Left hindlimb (tissue), 1 donor: ENCODE data around the gene POU3F3.

Source experiments
- DNase-seq: peaks from one replicate; pipeline ENCODE4 v3.0.0-alpha.2; 2018

POU3F3 gene

DNA sequence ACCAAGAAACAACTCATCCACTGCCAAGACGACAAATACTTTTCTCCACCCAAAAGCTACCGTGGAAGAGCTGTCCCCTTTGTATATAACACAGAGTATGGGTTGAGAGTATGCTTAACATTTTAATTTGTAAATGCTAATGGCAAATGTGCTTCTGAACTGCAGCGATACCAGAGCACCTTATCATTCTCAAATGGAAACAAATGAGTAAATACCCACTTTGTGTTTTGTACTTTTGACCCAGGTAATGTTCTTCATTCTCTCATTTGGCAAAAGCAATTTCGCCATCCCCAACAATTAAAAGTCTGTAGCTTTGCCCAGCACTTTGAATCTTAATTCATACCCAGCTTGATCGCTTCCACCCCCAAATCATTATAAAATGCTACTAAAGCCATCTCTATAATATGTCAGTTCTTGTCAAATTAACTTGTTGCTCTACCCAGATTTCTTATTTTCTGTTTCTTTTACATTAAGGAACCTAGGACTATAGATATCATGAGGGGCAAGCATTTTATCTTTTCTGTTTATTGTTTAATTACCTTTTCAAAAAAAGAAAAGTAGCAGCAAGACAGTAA is 6.2 kb upstream of the POU3F3 start:
- no peak for DNase-seq

DNA sequence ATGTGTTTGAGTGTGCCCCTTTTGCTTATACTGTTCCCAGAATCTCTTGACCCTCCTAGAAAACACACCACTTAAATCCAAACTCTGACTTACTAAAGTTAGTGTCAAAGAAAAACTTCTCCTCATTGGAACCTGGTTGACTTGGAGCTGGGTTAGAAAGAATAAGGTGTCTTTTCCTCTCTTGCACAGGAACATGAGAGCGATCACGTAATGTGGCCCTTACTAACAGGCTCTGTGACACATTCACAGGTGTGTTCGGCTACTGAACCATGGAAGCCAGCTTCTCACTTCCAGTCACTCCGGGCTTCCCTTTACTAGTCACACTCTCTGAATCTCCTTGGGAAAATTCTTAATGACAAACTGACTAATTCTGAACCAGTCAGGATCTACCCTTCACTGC is 5.4 kb upstream of the POU3F3 start:
- no peak for DNase-seq

DNA sequence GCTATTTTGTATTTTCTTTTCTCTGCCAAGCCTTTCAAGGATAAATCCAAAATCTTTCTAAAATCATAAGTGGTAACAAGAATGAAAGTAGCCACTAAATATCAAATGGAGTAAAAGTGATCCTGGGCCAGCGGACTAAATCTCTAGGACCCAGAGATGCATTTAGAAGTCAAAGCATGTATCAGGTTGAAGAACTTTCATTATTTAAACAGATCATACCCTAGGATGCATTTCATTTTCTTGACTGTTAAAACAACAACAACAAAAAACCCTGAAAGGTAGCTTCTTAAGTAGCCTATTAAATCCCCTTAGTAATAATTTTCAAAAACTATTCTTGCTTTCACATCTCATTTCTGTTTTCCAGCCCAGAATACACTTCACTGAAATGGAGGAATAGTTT is 4.8 kb upstream of the POU3F3 start:
- no peak for DNase-seq

DNA sequence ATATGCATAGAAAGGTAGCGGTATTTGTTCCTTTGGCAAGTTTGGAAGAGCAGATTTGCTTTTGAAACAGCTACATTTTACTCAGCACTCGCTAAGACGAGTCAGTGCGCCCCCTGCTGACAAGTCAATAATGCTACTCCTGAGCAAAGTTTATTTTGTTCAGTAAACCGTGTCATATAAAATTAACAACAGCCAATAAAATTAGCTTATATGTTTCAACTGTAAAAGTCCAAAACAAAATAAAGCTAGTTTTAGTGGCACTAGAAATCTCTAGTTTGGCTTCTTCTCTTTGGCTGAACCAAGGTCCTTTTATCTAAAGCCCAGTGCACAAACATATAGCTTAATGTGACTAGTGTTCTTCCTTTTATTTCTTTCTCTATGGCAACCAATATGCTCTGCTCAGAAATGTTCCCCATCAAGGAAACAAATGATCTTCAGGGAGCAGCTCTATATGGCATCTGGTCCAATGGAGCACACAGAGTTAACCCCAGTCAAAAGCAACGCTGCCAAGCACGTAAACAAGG is 4.2 kb upstream of the POU3F3 start:
- DNase-seq: peak; percentile 72

DNA sequence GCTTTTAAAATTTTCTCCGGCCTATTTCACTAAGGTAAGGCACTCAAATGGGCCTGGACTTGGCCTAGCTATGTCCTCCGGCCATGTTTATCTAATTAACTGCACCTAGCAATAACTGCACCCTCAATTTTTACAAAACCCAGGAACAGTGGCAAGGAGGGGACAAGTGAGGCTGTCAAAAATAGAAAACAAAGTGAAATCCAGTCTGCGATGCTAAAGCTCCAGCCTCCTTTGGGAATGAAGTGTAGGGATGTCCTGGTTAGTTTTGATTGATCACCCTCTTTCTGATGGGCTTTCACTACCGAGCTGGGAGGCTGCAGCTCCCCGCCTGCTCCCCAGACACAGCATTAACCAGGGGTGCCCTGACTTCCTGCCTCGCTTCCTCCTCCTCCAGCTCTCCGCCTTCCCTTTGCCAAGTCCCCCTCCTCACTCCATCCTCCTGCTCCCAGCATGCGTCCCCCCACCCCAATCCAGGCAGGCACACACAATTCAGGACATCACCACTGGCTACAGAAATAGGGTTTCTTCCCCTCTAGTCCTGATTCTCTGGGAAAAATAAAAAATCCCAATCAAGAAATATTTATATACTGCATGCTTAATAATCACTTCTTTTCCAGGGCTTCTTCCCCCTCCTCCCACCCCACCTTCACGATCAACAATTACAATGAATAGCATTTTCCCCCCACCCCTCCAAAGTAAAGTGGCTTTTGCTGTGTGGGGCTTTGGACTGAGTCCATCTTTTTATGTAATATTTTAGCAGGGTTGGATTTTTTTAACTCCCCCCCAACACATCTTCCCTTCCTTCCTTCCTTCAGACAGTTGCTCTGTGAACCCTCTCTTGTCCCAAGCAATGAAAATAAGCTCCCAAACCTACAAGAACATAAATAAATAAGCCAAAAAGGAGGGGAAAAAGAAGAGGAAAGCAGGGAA is 3.3 kb upstream of the POU3F3 start:
- DNase-seq: peak; percentile 26

DNA sequence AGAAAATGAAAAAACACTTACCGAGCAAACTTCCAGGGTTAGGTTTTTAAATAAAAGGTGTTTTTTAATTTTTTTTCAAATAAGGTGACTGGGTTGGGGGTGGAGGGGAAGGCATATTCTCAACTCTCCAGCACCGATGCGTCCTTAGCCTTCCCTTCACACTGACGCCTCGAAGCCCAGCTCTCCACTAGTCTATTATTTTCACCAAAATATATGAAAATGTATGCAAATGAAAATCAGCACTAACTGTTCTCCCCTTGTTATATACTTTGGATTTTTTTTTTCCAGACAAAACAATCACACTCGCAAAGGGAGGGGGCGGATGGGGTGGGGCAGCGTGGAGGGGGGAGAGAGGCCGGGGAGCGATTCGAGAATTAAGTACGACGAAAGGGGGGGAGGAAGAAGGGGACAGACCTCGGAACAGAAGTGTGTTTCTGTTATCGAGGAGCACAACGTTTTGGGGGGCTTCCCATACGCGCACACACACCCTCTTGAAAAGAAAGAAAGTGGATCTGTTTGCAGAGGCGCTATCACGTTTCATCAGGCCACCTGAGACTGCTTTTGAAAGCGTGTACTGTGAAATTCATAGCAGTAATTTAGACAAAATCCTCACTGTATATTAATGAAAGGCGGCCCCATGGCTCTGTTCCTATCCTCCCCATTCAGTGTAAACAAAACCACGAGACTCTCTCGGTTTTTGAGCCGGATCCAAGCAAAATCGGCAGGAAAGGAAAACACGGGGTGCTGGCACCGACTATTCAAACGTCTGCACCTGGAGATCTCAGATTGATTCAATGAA is 2.4 kb upstream of the POU3F3 start:
- DNase-seq: peak; percentile 37

DNA sequence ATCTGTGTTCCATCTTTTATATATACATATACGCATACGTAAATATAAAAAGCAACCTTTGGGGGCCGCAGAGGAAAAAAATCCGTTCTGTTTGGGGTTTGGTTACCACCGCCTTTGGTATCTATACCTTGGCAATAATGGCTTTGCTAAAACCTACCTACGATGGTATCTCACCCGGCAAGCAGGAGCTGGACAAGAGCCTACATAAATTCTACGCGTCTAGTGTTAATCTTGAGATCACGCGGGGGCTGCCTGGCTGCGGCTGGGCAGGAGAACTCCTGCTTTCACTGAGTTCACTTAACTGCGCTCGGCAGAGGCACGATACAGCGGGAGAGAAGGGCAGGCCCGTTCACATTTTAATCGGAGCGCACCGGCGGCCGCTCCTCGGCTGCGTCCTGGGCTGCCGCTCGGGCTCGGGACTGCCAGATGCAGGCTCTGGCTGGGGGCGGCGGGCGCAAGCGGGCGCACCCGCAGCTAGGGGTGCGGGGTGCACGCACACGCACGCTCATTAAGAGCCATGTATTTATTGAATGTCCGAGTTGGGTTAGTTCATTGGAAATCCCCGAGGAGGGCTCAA is 1.7 kb upstream of the POU3F3 start:
- DNase-seq: peak; percentile 62

DNA sequence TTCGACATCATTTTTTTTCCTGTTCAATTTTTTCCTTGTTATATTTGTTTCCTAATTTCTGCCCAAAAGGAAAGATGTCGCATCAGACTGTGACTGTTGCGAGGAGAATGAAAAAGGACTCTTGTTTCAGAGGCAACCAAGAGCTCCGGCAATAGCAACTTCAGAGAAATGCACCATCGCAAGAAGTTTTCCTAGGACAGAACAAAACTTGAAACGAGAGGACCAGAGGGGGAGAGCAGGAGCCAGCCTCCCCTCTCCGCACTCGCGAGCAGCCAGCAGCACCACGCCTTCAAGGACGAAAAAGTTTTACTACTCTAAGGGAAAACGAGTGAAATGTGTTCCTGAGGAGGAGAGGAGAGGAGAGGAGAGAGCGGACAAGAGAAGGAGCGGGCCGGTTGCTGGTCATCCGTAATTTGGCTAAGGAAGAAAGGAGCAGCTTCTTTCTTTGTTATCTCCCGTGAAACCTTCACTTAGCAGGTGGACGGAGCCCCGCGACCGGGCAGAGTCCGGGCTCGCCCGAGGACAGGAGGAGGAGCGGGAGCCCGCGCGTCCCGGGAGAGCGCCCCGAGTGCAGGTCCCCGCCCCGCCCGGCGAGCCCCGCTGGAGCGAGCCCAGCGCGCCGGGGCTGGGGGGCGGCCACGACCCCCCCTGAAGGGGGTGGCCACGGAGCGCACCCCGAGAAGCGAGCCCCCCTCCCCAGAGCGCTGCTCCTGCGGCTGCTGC is 744 bp downstream of the POU3F3 start:
- peak; percentile 29 for DNase-seq

DNA sequence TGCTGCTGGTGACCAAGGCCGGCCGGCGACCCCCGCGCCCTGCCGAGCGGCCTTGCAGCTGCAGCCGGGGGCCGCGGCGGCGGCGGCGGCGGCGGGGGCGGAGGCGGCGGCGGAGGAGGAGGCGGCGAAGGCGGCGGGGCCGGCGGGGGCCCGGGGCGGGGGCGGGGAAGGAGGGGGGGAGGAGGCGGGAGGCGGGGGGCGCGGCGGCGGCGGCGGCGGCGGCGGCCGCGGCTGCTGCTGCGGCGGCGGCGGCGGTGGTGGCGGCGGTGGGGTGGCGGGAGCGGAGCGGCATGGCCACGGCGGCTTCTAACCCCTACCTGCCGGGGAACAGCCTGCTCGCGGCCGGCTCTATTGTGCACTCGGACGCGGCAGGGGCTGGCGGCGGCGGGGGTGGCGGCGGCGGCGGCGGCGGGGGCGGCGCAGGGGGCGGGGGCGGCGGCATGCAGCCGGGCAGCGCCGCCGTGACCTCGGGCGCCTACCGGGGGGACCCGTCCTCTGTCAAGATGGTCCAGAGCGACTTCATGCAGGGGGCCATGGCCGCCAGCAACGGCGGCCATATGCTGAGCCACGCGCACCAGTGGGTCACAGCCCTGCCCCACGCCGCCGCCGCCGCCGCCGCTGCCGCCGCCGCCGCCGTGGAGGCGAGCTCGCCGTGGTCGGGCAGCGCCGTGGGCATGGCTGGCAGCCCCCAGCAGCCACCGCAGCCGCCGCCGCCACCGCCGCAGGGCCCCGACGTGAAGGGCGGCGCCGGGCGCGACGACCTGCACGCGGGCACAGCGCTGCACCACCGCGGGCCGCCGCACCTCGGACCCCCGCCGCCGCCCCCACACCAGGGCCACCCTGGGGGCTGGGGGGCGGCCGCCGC is 1.5 kb downstream of the POU3F3 start:
- peak; percentile 24 for DNase-seq

DNA sequence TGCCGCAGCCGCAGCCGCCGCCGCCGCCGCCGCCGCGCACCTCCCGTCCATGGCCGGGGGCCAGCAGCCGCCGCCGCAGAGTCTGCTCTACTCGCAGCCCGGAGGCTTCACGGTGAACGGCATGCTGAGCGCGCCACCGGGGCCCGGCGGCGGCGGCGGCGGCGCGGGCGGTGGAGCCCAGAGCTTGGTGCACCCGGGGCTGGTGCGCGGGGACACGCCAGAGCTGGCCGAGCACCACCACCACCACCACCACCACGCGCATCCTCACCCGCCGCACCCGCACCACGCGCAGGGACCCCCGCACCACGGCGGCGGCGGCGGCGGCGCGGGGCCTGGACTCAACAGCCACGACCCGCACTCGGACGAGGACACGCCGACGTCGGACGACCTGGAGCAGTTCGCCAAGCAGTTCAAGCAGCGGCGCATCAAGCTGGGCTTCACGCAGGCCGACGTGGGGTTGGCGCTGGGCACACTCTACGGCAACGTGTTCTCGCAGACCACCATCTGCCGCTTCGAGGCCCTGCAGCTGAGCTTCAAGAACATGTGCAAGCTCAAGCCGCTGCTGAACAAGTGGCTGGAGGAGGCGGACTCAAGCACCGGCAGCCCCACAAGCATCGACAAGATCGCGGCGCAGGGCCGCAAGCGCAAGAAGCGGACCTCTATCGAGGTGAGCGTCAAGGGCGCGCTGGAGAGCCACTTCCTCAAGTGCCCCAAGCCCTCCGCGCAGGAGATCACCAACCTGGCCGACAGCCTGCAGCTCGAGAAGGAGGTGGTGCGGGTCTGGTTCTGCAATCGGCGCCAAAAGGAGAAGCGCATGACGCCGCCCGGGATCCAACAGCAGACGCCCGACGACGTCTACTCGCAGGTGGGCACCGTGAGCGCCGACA is 2.4 kb downstream of the POU3F3 start:
- peak; percentile 36 for DNase-seq

DNA sequence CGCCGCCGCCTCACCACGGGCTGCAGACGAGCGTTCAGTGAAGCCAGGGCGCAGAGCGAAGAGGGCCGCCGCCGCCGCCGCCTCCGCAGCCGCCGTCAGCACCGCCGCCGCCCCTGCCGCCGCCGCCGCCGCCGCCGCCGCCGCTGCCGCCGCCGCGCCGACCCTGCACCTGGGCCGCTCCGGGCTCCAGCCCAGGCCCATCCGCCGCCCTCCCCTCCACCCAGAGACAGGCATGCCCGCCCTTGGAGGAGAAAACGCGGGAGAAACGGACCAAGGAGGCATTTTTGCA is 3.0 kb downstream of the POU3F3 start:
- no peak for DNase-seq

DNA sequence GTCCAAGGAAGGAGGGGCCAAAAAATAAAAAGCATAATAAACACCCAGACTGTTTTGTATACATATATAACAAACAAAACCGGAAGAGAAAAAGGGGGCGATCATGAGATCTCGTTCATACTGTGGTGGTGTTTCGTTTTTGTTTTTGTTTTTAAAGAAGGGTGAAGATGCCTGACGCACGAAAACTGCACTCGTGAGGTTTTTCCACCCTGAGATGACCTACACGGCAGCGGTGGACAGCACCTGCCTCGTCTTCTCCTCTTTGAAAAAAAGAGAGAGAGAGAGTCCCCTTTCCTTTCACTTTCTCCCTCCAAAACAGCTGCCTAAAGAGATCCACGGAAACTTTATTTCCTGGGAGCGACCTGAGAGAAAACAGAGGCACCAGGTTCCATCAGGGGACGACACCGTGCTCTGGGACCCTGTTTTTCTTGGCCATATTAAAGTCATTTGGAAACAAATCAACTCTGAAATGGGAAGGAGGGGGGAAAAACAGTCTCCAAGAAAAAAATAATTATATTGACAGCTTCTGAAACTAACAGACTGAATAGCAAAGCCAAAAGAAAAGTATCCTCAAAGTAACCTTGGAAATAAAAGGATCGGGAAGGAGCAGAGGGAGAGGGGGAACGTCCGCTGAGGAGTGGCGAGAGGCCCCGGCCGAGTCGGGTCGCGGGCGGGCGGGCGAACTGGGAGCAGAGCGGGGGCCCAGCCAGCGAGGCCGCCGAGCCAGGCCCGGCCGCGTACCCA is 3.5 kb downstream of the POU3F3 start:
- peak; percentile 34 for DNase-seq

DNA sequence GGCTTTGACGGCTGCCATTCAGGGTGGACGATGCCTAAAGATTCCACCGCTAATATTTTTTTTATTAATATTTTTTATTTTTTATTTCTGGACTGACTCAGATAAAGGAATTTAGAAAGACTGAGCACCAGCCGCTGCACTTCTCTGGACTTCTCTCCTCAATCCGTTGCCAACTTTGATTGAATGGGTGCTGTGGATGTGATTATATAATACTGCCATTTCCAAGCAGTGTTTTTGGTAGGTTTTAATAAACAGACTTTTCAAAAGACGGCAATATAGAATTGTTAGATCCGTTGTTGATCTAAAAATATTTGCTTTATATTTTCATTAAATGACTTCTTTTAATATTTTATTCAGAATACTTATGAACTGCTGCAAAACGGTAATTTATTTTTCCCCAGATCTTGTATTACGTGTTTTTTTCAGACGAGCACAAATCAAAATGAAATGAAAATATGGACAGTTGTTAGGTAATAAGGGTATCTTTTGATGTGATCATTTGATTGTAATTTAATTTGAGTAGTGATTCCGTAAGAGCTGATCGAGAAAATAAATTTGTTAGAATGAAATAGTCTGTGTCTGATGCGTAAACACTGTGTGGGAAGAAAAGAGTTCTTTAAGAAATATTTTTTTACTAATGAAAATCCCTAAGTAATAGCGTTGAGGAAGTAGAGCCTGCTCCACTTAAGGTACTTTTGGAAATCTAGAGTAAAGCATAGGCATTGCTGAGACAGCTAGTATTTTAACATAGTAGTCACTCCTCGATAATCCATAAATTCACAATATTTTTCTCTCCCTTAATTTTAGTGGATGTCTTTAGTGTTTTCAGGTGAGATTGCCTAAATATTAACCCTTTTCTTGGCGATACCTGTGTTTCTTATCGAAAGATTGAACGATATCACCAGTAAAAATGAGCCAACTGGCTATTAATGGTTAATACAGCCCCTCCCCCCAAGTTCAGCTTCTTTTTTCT is 4.4 kb downstream of the POU3F3 start:
- DNase-seq: no peak

DNA sequence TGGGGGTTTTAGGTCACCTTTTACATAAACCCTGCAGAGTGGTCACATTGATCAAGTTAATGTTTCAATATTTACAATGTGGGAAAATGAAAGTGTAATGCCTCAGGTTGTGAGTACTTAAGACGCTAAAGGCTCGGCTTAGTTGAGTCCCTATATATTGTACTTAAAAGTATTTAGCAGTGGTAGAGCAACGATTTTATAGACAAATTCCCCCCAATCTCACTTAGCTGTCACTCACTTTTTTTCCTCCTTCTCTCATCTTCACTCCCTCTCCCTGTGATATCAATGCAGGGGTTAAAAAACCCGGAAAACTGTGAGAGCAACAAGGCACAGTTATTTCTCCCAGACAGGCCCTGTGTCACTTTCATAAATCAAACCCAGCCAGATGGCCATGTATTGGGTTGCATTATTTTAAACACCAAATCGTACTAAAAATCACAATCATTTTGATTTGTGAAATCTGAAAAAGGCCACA is 5.4 kb downstream of the POU3F3 start:
- no peak for DNase-seq

DNA sequence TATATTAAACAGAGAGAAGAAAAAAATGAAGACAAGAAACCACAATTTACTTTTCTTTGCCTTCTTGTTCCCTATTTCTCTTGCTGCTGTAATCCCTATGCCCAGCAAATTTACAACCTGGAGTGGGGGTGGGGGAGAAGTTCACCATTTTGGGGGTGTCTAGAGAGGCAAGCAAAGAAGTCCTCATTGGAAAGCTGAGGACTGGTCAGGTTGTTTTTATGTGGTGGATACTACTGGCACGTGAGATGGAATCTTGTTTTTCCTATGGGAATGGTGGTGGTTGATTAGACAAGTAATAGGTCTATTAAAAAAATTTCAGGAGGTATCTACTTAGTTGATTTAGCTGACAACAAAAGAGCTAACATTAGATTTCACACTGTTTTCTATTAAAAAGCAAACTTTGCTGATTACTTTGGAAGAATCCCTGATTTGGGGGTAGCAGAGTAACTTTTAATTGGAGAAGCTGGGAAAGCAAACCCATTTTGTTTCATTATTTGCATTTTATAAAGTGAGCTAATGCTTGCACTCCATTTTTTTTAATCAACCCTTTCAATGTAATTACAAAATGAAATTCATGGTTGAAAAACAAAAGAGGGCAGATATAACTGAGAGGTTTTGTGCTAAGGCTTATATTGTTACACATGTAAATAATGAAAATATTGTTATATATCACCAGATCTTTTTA is 6.0 kb downstream of the POU3F3 start:
- DNase-seq: no peak

DNA sequence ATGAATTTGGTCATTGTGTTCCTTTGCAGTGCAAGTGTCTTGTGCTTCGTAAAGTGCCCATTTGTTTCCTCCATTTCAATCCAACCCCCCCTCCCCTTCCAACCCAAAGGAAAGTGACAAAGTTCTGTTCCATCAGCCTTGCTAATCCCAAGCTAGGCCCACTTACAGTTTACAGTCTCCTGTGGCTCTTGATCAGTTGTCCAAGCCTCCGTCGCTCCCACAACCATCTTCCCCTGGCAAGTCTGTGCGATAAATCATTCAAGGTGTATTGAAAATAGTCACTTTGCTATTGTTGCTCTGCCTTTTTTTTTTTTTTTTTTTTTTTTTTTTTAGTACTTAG is 6.5 kb downstream of the POU3F3 start:
- no peak for DNase-seq

DNA sequence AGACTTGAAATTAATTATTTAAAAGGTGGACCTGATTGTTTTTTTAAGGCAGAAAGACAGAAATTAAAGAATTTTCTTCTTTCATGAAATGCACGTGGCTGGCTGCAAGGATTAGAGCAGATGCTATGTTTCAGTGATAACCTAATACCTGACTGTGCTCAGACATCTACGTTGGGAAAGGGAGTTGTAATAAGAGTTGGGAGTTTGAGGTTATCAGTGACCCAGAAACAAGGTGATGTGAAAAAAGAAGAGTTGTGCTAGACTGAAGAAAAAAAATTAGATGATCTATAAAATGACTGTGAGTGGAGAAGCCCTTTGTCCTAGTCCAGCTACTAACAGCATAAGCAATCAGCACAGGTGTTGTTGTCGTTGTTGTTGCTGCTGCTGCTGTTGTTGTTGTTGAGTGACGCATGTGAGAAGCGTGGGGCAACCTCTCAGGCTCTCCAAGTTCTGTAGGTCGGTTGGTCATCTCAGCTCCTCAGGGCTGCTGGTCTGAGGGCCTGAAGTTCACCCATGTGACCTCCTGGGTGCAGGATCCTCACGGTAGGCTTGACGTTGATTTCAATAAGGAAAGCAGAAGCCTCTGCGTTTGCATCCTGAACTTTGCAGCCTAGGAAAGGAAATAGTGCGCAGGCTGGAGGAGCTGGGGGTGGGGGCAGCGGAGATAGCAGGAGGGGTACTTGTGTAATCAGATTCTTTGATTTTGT is 7.6 kb downstream of the POU3F3 start:
- no peak for DNase-seq
